A549 (cell line): Measurements from ENCODE around the gene KISS1. TPM values are rescaled to one million over a fixed set of nuclear protein-coding genes. Genes with fewer than 3 reads are reported as not detected.

Experiments
- ATAC-seq, 2 experiments: fragments of 200-7000 bp in 1 of 2; fragments of >200 bp in 1 of 2; cut with Nextera tagmentation in 1 of 2; cut with Tn5 transposase in 1 of 2; 3 replicates each; pipeline versions ENCODE4 v1.8.0 to v1.9.1; 2018 to 2020; ENCODE audit warnings: mild to moderate bottlenecking in 1 of 2, moderate library complexity in 1 of 2
- CTCF ChIA-PET: fragments of 300-600 bp; sonication (Branson Sonifier 250); formaldehyde crosslinking; extraction: SDS; loops from one replicate; lab custom pipeline; 2021; ENCODE audit warnings: antibody characterized with exemption, inconsistent platforms; lab: Yijun Ruan, JAX
- POLR2A ChIA-PET: fragments of 350-600 bp; formaldehyde crosslinking; extraction: SDS; loops from one replicate; lab custom pipeline; 2021; ENCODE audit warnings: antibody characterized with exemption, inconsistent platforms; lab: Yijun Ruan, JAX
- DNase-seq, 2 experiments: peaks; one replicate each; pipeline versions ENCODE4 v3.0.0 to v3.0.0-alpha.2; 2011 to 2016; ENCODE audit warnings: low read depth in 1 of 2, low spot score in 1 of 2
- FAIRE-seq: peaks from 2 replicates; lab custom pipeline; 2011; peaks lifted over from hg19 to GRCh38; lab: Jason Lieb, UNC
- H3K27ac ChIP-seq, 2 experiments: fragments of >200 bp; sonication (Bioruptor Twin); formaldehyde crosslinking; 3 replicates each; pipeline ENCODE4 v1.5.1; 2016 to 2017
- H3K4me1 ChIP-seq: fragments of >200 bp; sonication (Bioruptor Twin); formaldehyde crosslinking; 3 replicates; pipeline ENCODE4 v1.6.1; 2016
- H3K4me2 ChIP-seq: fragments of >200 bp; sonication (Bioruptor Twin); formaldehyde crosslinking; 3 replicates; pipeline ENCODE4 v1.6.1; 2016
- H3K4me3 ChIP-seq: fragments of >200 bp; sonication (Bioruptor Twin); formaldehyde crosslinking; 3 replicates; pipeline ENCODE4 v1.5.1; 2016
- H3K9me3 ChIP-seq: fragments of >200 bp; sonication (Bioruptor Twin); formaldehyde crosslinking; 3 replicates; pipeline ENCODE4 v1.6.1; 2016
- BHLHE40 ChIP-seq: IDR thresholded peaks from 2 replicates; pipeline ENCODE4 v1.6.1; 2012; ENCODE audit warnings: low read depth, low read length, inconsistent platforms
- CEBPB ChIP-seq, 2 experiments: fragments of >200 bp in 1 of 2; sonication (Bioruptor Twin) in 1 of 2; formaldehyde crosslinking in 1 of 2; IDR thresholded peaks; 2 replicates each; pipeline ENCODE4 v1.6.1; 2012 to 2016
- ELK1 ChIP-seq: fragments of 150-350 bp; IDR thresholded peaks from 2 replicates; pipeline ENCODE4 v1.6.1; 2014; ENCODE audit warnings: low read depth, mild to moderate bottlenecking, low read length
- ESRRA ChIP-seq: fragments of 150-350 bp; IDR thresholded peaks from 2 replicates; pipeline ENCODE4 v1.6.1; 2014; ENCODE audit warnings: mild to moderate bottlenecking, low read length, borderline replicate concordance
- FOSB ChIP-seq: fragments of 250-450 bp; sonication (Bioruptor Pico); IDR thresholded peaks from 2 replicates; pipeline ENCODE4 v1.5.0; 2020; ENCODE audit warnings: mild to moderate bottlenecking, moderate library complexity
- FOXS1 ChIP-seq: fragments of 250-450 bp; sonication (Bioruptor Pico); IDR thresholded peaks from 2 replicates; pipeline ENCODE4 v1.5.0; 2020; ENCODE audit warnings: mild to moderate bottlenecking, moderate library complexity
- GATA3 ChIP-seq: IDR thresholded peaks from 2 replicates; pipeline ENCODE4 v1.6.1; 2012; ENCODE audit warnings: borderline replicate concordance
- HDAC2 ChIP-seq: fragments of 200-600 bp; sonication (generic); IDR thresholded peaks from 2 replicates; pipeline ENCODE4 v1.6.1; 2016
- HEYL ChIP-seq: fragments of 250-450 bp; sonication (Bioruptor Pico); IDR thresholded peaks from 2 replicates; pipeline ENCODE4 v1.8.0; 2021; ENCODE audit warnings: mild to moderate bottlenecking, moderate library complexity
- JUNB ChIP-seq: fragments of >200 bp; sonication (Bioruptor Twin); formaldehyde crosslinking; IDR thresholded peaks from 2 replicates; pipeline ENCODE4 v1.6.1; 2016
- MAZ ChIP-seq: fragments of 150-350 bp; IDR thresholded peaks from 2 replicates; pipeline ENCODE4 v1.6.1; 2014; ENCODE audit warnings: antibody characterized with exemption, low read depth, low read length, borderline replicate concordance
- POLR2A ChIP-seq: IDR thresholded peaks from 2 replicates; pipeline ENCODE4 v1.6.1; 2012; ENCODE audit warnings: mild to moderate bottlenecking, low read length
- RAD21 ChIP-seq, 2 experiments: fragments of >200 bp in 1 of 2; sonication (Bioruptor Twin) in 1 of 2; formaldehyde crosslinking in 1 of 2; IDR thresholded peaks in 1 of 2; conservative IDR thresholded peaks in 1 of 2; 2 replicates in 1 of 2; 3 replicates in 1 of 2; pipeline ENCODE4 v1.6.1; 2012 to 2018; ENCODE audit warnings: inconsistent platforms in 1 of 2
- SREBF2 ChIP-seq: fragments of 450-650 bp; IDR thresholded peaks from 2 replicates; pipeline ENCODE4 v1.6.1; 2014; ENCODE audit warnings: mild to moderate bottlenecking, moderate library complexity
- ZC3H11A ChIP-seq: fragments of 450-650 bp; IDR thresholded peaks from 2 replicates; pipeline ENCODE4 v1.6.1; 2014; ENCODE audit warnings: antibody characterized with exemption, mild to moderate bottlenecking
- ZFP36 ChIP-seq: fragments of 450-650 bp; IDR thresholded peaks from 2 replicates; pipeline ENCODE4 v1.6.1; 2014; ENCODE audit warnings: borderline replicate concordance; ENCODE audit not compliant: partially characterized antibody
- ZSCAN20 ChIP-seq: fragments of 250-450 bp; sonication (Bioruptor Pico); IDR thresholded peaks from 2 replicates; pipeline ENCODE4 v1.8.0; 2022; ENCODE audit warnings: mild to moderate bottlenecking, moderate library complexity
- WGBS: methylation state at CpG from one replicate; pipeline ENCODE4 v1.1.6; 2017; ENCODE audit errors: missing lambda C conversion rate; 5-methylcytosine and 5-hydroxymethylcytosine counted together
- polyA plus RNA-seq, 4 experiments: library from polyadenylated mRNA; depleted of rRNA in 3 of 4; stranded (reverse); fragments of >200 nt; fragmentation: RNase III in 1 of 4; extraction: RNeasy Plus Mini Kit Qiagen cat#74134 plus additional on column Dnase treatment in 1 of 4; gene quantifications; 2 replicates in 3 of 4; 3 replicates in 1 of 4; pipeline ENCODE4 v1.2.3, GENCODE V29; 2011 to 2017
- TF ChIP-seq, protein P1 (sequence below): fragments of 450-650 bp; IDR thresholded peaks from 2 replicates; pipeline ENCODE4 v1.6.1; 2014; ENCODE audit warnings: antibody characterized with exemption
- TF ChIP-seq, protein P2 (sequence below): IDR thresholded peaks from 2 replicates; pipeline ENCODE4 v1.6.1; 2012; ENCODE audit warnings: low read depth, borderline replicate concordance
- TF ChIP-seq, protein P3 (sequence below): fragments of 200-600 bp; sonication (generic); IDR thresholded peaks from 2 replicates; pipeline ENCODE4 v1.6.1; 2016; ENCODE audit warnings: antibody characterized with exemption, mild to moderate bottlenecking, moderate library complexity
- TF ChIP-seq, protein P4 (sequence below): IDR thresholded peaks from 2 replicates; pipeline ENCODE4 v1.6.1; 2012

Gene KISS1
- polyA plus RNA-seq, 2 of the 4 experiments (the other 2 are of a cell fraction), result 0.23 TPM; not detected in 1

- ChIA-PET CTCF (interaction anchor here (0.8 to 16.3 kb wide), 5 partner anchors 13 to 328 kb away, joined by 3 to 314 read pairs (median 34); no protein-coding TSS in a partner anchor), POLR2A (no interaction called here)
- Histone ChIP-seq H3K27ac (no peak overlapping the region), H3K4me1 (peaks cover 5% of the 10 kb centered on the region; the same call in 2 of the 3 replicates), H3K4me2 (no peak overlapping the region), H3K9me3 (peaks cover 7% of the 10 kb centered on the region), H3K4me3 (no peak overlapping the region)
- WGBS, result 27% methylated on average over 3 of the region's 3 CpGs
- ATAC-seq, result no peak
- no peak for FAIRE-seq
- no peak for DNase-seq
- TF ChIP-seq, protein P1, sequence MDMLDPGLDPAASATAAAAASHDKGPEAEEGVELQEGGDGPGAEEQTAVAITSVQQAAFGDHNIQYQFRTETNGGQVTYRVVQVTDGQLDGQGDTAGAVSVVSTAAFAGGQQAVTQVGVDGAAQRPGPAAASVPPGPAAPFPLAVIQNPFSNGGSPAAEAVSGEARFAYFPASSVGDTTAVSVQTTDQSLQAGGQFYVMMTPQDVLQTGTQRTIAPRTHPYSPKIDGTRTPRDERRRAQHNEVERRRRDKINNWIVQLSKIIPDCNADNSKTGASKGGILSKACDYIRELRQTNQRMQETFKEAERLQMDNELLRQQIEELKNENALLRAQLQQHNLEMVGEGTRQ, result no peak
- TF ChIP-seq JUNB (no peak), MAZ (no peak), BHLHE40 (no peak), ELK1 (no peak), GATA3 (no peak), FOXS1 (no peak), FOSB (CRISPR knock-in tag) (no peak)
These were observed 21.3 kb downstream of the KISS1 start for GRCh38 chr1:204174958-204175357.

GRCh38 chr1:204172404-204173029, 23.8 kb downstream of the KISS1 start:
- Histone ChIP-seq H3K4me3 (no peak overlapping the region), H3K4me2 (no peak overlapping the region), H3K9me3 (peaks cover 20% of the 10 kb centered on the region), H3K4me1 (peaks cover 5% of the 10 kb centered on the region; the same call in 2 of the 3 replicates), H3K27ac (0 out of 6 replicates have a peak overlapping the region, but pooled peaks of 1 of the 2 experiments have one; percentile 4)
- no peak for ATAC-seq
- ChIA-PET POLR2A (no interaction called here), CTCF (interaction anchor here (0.5 to 16.3 kb wide), 7 partner anchors 11 to 331 kb away, joined by 3 to 314 read pairs (median 6); no protein-coding TSS in a partner anchor)
- 91% methylated on average over 2 of the region's 2 CpGs for WGBS
- no peak for DNase-seq
- TF ChIP-seq ESRRA, result no peak
- TF ChIP-seq ZFP36, result no peak
- TF ChIP-seq, protein P2, sequence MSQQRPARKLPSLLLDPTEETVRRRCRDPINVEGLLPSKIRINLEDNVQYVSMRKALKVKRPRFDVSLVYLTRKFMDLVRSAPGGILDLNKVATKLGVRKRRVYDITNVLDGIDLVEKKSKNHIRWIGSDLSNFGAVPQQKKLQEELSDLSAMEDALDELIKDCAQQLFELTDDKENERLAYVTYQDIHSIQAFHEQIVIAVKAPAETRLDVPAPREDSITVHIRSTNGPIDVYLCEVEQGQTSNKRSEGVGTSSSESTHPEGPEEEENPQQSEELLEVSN, result no peak
- TF ChIP-seq RAD21 (conservative IDR thresholded peaks at IDR 0.05 in 1 of 2, IDR thresholded peaks at IDR 0.05 in 1 of 2), result no peak
- TF ChIP-seq, all 56 proteins: peak for 0
- FAIRE-seq, result no peak

- peak in 1 of 2 experiments; percentile 49; a peak in 3 of 6 replicates for ATAC-seq
- FAIRE-seq, result no peak
- ChIA-PET CTCF (interaction anchor here (0.7 to 16.3 kb wide), 6 partner anchors 10 to 226 kb away, joined by 3 to 314 read pairs (median 20); no protein-coding TSS in a partner anchor), POLR2A (no interaction called here)
- Histone ChIP-seq H3K4me1 (peaks cover 5% of the 10 kb centered on the region; the same call in 2 of the 3 replicates), H3K27ac (no peak overlapping the region; a peak in 1 of 6 replicates), H3K4me3 (no peak overlapping the region), H3K4me2 (no peak overlapping the region), H3K9me3 (peaks cover 20% of the 10 kb centered on the region)
- 6% methylated on average over 4 of the region's 4 CpGs for WGBS
- DNase-seq, result peak; percentile 31 to 49
- peak; percentile 78 for TF ChIP-seq JUNB
- TF ChIP-seq FOXS1, result peak; percentile 96; the same call in 1 of the 2 replicates
- TF ChIP-seq SREBF2, result no peak
- TF ChIP-seq CEBPB (IDR thresholded peaks at IDR 0.05), result peak; percentile 66 to 79
- TF ChIP-seq ZC3H11A, result no peak
- TF ChIP-seq HDAC2, result no peak
- no peak; the same call in 1 of the 2 replicates for TF ChIP-seq GATA3
- TF ChIP-seq, protein P3, sequence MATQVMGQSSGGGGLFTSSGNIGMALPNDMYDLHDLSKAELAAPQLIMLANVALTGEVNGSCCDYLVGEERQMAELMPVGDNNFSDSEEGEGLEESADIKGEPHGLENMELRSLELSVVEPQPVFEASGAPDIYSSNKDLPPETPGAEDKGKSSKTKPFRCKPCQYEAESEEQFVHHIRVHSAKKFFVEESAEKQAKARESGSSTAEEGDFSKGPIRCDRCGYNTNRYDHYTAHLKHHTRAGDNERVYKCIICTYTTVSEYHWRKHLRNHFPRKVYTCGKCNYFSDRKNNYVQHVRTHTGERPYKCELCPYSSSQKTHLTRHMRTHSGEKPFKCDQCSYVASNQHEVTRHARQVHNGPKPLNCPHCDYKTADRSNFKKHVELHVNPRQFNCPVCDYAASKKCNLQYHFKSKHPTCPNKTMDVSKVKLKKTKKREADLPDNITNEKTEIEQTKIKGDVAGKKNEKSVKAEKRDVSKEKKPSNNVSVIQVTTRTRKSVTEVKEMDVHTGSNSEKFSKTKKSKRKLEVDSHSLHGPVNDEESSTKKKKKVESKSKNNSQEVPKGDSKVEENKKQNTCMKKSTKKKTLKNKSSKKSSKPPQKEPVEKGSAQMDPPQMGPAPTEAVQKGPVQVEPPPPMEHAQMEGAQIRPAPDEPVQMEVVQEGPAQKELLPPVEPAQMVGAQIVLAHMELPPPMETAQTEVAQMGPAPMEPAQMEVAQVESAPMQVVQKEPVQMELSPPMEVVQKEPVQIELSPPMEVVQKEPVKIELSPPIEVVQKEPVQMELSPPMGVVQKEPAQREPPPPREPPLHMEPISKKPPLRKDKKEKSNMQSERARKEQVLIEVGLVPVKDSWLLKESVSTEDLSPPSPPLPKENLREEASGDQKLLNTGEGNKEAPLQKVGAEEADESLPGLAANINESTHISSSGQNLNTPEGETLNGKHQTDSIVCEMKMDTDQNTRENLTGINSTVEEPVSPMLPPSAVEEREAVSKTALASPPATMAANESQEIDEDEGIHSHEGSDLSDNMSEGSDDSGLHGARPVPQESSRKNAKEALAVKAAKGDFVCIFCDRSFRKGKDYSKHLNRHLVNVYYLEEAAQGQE, result no peak
- TF ChIP-seq, protein P4, sequence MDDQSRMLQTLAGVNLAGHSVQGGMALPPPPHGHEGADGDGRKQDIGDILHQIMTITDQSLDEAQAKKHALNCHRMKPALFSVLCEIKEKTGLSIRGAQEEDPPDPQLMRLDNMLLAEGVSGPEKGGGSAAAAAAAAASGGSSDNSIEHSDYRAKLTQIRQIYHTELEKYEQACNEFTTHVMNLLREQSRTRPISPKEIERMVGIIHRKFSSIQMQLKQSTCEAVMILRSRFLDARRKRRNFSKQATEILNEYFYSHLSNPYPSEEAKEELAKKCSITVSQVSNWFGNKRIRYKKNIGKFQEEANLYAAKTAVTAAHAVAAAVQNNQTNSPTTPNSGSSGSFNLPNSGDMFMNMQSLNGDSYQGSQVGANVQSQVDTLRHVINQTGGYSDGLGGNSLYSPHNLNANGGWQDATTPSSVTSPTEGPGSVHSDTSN, result no peak
- TF ChIP-seq HEYL (CRISPR knock-in tag), result no peak
- TF ChIP-seq ZSCAN20 (CRISPR knock-in tag), result 0 out of 2 replicates have a peak, but pooled peaks have one; percentile 42
- TF ChIP-seq, protein P1, result no peak
- no peak for TF ChIP-seq RAD21 (conservative IDR thresholded peaks at IDR 0.05 in 1 of 2, IDR thresholded peaks at IDR 0.05 in 1 of 2)
- no peak for TF ChIP-seq POLR2A
These were observed 24.5 kb downstream of the KISS1 start for GRCh38 chr1:204171751-204172178.
